HepG2 (cell line): Measurements from ENCODE around the gene BIRC6. TPM values are rescaled to one million over a fixed set of nuclear protein-coding genes. Genes with fewer than 3 reads are reported as not detected.

Source experiments
- CBX2 ChIP-seq, 2 experiments: fragments of 200-600 bp in 1 of 2; sonication (generic); formaldehyde crosslinking in 1 of 2; IDR thresholded peaks; 2 replicates each; pipeline versions ENCODE4 v1.7.0 to v1.8.1; 2018 to 2022; ENCODE audit warnings: low read depth in 2 of 2, low read length in 1 of 2, mild to moderate bottlenecking in 1 of 2, missing genetic modification reagents in 1 of 2
- CTCF ChIP-seq: sonication (generic); formaldehyde crosslinking; IDR thresholded peaks from 2 replicates; pipeline ENCODE4 v1.5.0; 2020; ENCODE audit warnings: mild to moderate bottlenecking, missing genetic modification reagents, moderate library complexity
- FOXC1 ChIP-seq: sonication (generic); formaldehyde crosslinking; IDR thresholded peaks from 2 replicates; pipeline ENCODE4 v1.8.0; 2022; ENCODE audit warnings: mild to moderate bottlenecking, missing genetic modification reagents, borderline replicate concordance
- FOXO1 ChIP-seq: sonication (generic); formaldehyde crosslinking; IDR thresholded peaks from 2 replicates; pipeline ENCODE4 v1.4.0; 2020; ENCODE audit warnings: missing genetic modification reagents
- MEIS2 ChIP-seq: sonication (generic); formaldehyde crosslinking; IDR thresholded peaks from 2 replicates; pipeline ENCODE4 v1.9.0; 2021; ENCODE audit warnings: mild to moderate bottlenecking, missing genetic modification reagents
- MTF1 ChIP-seq: sonication (generic); formaldehyde crosslinking; IDR thresholded peaks from 2 replicates; pipeline ENCODE4 v1.5.0; 2020; ENCODE audit warnings: missing genetic modification reagents
- NFE2 ChIP-seq: sonication (generic); formaldehyde crosslinking; IDR thresholded peaks from 2 replicates; pipeline ENCODE4 v1.4.0; 2020; ENCODE audit warnings: missing genetic modification reagents
- NR2F2 ChIP-seq: IDR thresholded peaks from 2 replicates; pipeline ENCODE4 v1.6.1; 2012; ENCODE audit warnings: low read depth, inconsistent platforms, borderline replicate concordance
- PAX8 ChIP-seq: sonication (generic); formaldehyde crosslinking; IDR thresholded peaks from 2 replicates; pipeline ENCODE4 v1.8.0; 2022; ENCODE audit warnings: mild to moderate bottlenecking, missing genetic modification reagents, borderline replicate concordance
- RBM22 ChIP-seq: fragments of 200-400 bp; formaldehyde crosslinking; optimal IDR thresholded peaks from 2 replicates; pipeline ENCODE3; 2017; ENCODE audit warnings: mild to moderate bottlenecking, low read length, moderate library complexity
- STAT6 ChIP-seq: sonication (generic); formaldehyde crosslinking; IDR thresholded peaks from 2 replicates; pipeline ENCODE4 v1.4.0; 2020; ENCODE audit warnings: missing genetic modification reagents, mild to moderate bottlenecking, borderline replicate concordance
- TFE3 ChIP-seq: IDR thresholded peaks from 2 replicates; pipeline ENCODE4 v1.6.1; 2016
- ZNF180 ChIP-seq: sonication (generic); formaldehyde crosslinking; IDR thresholded peaks from 2 replicates; pipeline ENCODE4 v1.4.0; 2020; ENCODE audit warnings: low read depth, missing genetic modification reagents, borderline replicate concordance
- ZNF513 ChIP-seq: sonication (generic); formaldehyde crosslinking; conservative IDR thresholded peaks from 2 replicates; pipeline ENCODE4 v1.5.0; 2020; ENCODE audit warnings: missing genetic modification reagents
- ZNF687 ChIP-seq: sonication (generic); formaldehyde crosslinking; IDR thresholded peaks from 2 replicates; pipeline ENCODE4 v1.5.1; 2020; ENCODE audit warnings: mild to moderate bottlenecking, missing genetic modification reagents, moderate library complexity
- polyA plus RNA-seq, 8 experiments: library from polyadenylated mRNA; depleted of rRNA in 3 of 8; stranded (reverse) in 7 of 8; unstranded in 1 of 8; fragments of >200 nt; fragmentation: Illumina TruSeq in 4 of 8; extraction: Trizol in 4 of 8; gene quantifications; 2 replicates each; pipeline versions ENCODE4 v1.2.1 to v1.2.3, GENCODE V29; 2011 to 2016; ENCODE audit warnings: low read depth in 4 of 8, missing spikeins in 1 of 8, mixed read lengths in 1 of 8; ENCODE audit not compliant: insufficient read depth in 1 of 8
- total RNA-seq, 5 experiments: library from RNA; depleted of rRNA; stranded (reverse); fragments of >200 nt; fragmentation: Illumina TruSeq; extraction: Trizol; gene quantifications; 2 replicates each; pipeline ENCODE4 v1.2.3, GENCODE V29; 2016; ENCODE audit warnings: low read depth in 1 of 5

Gene BIRC6
- total and polyA plus RNA-seq, 2 of the 13 experiments (the other 11 are each of a cell fraction or from before 2014, with no cell fraction given): 65.6 to 120 TPM

GRCh38 chr2:32357318-32358110, 691 bp downstream of the BIRC6 start (continued):
- no peak for TF ChIP-seq CBX2 (IDR thresholded peaks at IDR 0.05; ENCODE audit: low read depth, low read length)
- no peak for TF ChIP-seq CBX2 (CRISPR knock-in tag; IDR thresholded peaks at IDR 0.05; ENCODE audit: low read depth)
- no peak; the same call in 1 of the 2 replicates for TF ChIP-seq ZNF687 (CRISPR knock-in tag)
- TF ChIP-seq MEIS2 (CRISPR knock-in tag): no peak; the same call in 1 of the 2 replicates
- peak; percentile 77; the same call in 1 of the 2 replicates for TF ChIP-seq PAX8
- no peak for TF ChIP-seq MTF1 (CRISPR knock-in tag)
- no peak for TF ChIP-seq NR2F2
- TF ChIP-seq FOXO1 (CRISPR knock-in tag): no peak
- TF ChIP-seq ZNF513 (CRISPR knock-in tag): no peak
- TF ChIP-seq STAT6 (CRISPR knock-in tag): no peak
- TF ChIP-seq TFE3: peak; percentile 39; the same call in 1 of the 2 replicates
- TF ChIP-seq NFE2 (CRISPR knock-in tag): no peak
- TF ChIP-seq ZNF180 (CRISPR knock-in tag): no peak
- TF ChIP-seq FOXC1 (CRISPR knock-in tag): no peak; the same call in 1 of the 2 replicates
- no peak for TF ChIP-seq CTCF (CRISPR knock-in tag)
- TF ChIP-seq RBM22: no peak
